ENCODE measurements around the gene GLB1L2. TPM values are rescaled to one million over a fixed set of nuclear protein-coding genes. Genes with fewer than 3 reads are reported as not detected.

The GLB1L2 gene
- total and polyA plus RNA-seq, 3 donors from 2014 or later, result 18.5 to 29.9 (median 29.1) TPM

GRCh38 chr11:134404575-134405341 lies 73.0 kb downstream of the GLB1L2 start:
- H3K27me3 ChIP-seq, result no peaks in the 10 kb centered on the region
- no peak for TF ChIP-seq POLR2A (IDR thresholded peaks at IDR 0.05)
- no peak for TF ChIP-seq CTCF (IDR thresholded peaks at IDR 0.05)
- no peaks in the 10 kb centered on the region for H3K4me1 ChIP-seq
- H3K9me3 ChIP-seq, result no peaks in the 10 kb centered on the region
- no peaks in the 10 kb centered on the region for H3K36me3 ChIP-seq (ENCODE audit: low read depth, missing control alignments)
- 89 to 92% methylated on average over 8 to 30 of the region's 30 CpGs for WGBS, 2 donors
- no peak overlapping the region for H3K27ac ChIP-seq
- DNase-seq, result no peak
- H3K4me3 ChIP-seq, result no peak overlapping the region
- intact Hi-C loops (cut with DNase I; ENCODE audit: low total_unique reads), result no loop called here

- TF ChIP-seq POLR2A (IDR thresholded peaks at IDR 0.05) (no peak), CTCF (IDR thresholded peaks at IDR 0.05) (no peak)
- Histone ChIP-seq H3K36me3 (ENCODE audit: low read depth, missing control alignments) (no peaks in the 10 kb centered on the region), H3K9me3 (no peaks in the 10 kb centered on the region), H3K27ac (no peak overlapping the region), H3K27me3 (no peaks in the 10 kb centered on the region), H3K4me3 (no peak overlapping the region), H3K4me1 (no peaks in the 10 kb centered on the region)
- no peak for DNase-seq
- 83% methylated on average over 8 of the region's 8 CpGs; no CpG with 5 or more reads in 1 of the 2 donors for WGBS, 2 donors
- intact Hi-C loops (cut with DNase I; ENCODE audit: low total_unique reads), result no loop called here
Observed at GRCh38 chr11:134405436-134405835, 73.6 kb downstream of the GLB1L2 start.

GRCh38 chr11:134405841-134406240 lies 74.1 kb downstream of the GLB1L2 start:
- Histone ChIP-seq H3K9me3 (no peaks in the 10 kb centered on the region), H3K4me1 (no peaks in the 10 kb centered on the region), H3K4me3 (no peak overlapping the region), H3K27me3 (no peaks in the 10 kb centered on the region), H3K27ac (no peak overlapping the region), H3K36me3 (ENCODE audit: low read depth, missing control alignments) (no peaks in the 10 kb centered on the region)
- no peak for DNase-seq
- TF ChIP-seq POLR2A (IDR thresholded peaks at IDR 0.05) (no peak), CTCF (IDR thresholded peaks at IDR 0.05) (no peak)
- intact Hi-C loops (cut with DNase I; ENCODE audit: low total_unique reads), result no loop called here
- 81 to 85% methylated on average over 4 to 9 of the region's 9 CpGs for WGBS, 2 donors

- no peaks in the 10 kb centered on the region for H3K36me3 ChIP-seq (ENCODE audit: low read depth, missing control alignments)
- no peak overlapping the region for H3K27ac ChIP-seq
- DNase-seq, result no peak
- H3K27me3 ChIP-seq, result no peaks in the 10 kb centered on the region
- TF ChIP-seq CTCF (IDR thresholded peaks at IDR 0.05) (no peak), POLR2A (IDR thresholded peaks at IDR 0.05) (no peak)
- WGBS, 2 donors, result 85 to 88% methylated on average over 11 of the region's 11 CpGs
- H3K9me3 ChIP-seq, result no peaks in the 10 kb centered on the region
- intact Hi-C loops (cut with DNase I; ENCODE audit: low total_unique reads), result no loop called here
- H3K4me1 ChIP-seq, result peaks cover 5% of the 10 kb centered on the region
- no peak overlapping the region for H3K4me3 ChIP-seq
Observed at GRCh38 chr11:134406264-134407185, 74.7 kb downstream of the GLB1L2 start.

All from testis (tissue), 3 donors.